ENCODE results near the gene C21orf91.

The C21orf91 gene

GRCh38 chr21:17819877-17820229 lies 697 bp upstream of the C21orf91 start:
- DNase-seq (ENCODE audit: insufficient read length, low spot score) (no peak), FAIRE-seq (peak; percentile 38)
- no peak for TF ChIP-seq CTCF (IDR thresholded peaks at IDR 0.05; ENCODE audit: insufficient read depth, missing control alignments)

GRCh38 chr21:17818186-17819113 lies 706 bp downstream of the C21orf91 start:
- TF ChIP-seq CTCF (IDR thresholded peaks at IDR 0.05; ENCODE audit: insufficient read depth, missing control alignments), result no peak
- no peak for DNase-seq (ENCODE audit: insufficient read length, low spot score)
- no peak for FAIRE-seq

GRCh38 chr21:17813353-17813752 lies 5.8 kb downstream of the C21orf91 start:
- TF ChIP-seq CTCF (IDR thresholded peaks at IDR 0.05; ENCODE audit: insufficient read depth, missing control alignments), result no peak
- DNase-seq (ENCODE audit: insufficient read length, low spot score) (no peak), FAIRE-seq (no peak)

GRCh38 chr21:17805966-17806365 lies 13.2 kb downstream of the C21orf91 start:
- no peak for TF ChIP-seq CTCF (IDR thresholded peaks at IDR 0.05; ENCODE audit: insufficient read depth, missing control alignments)
- DNase-seq (ENCODE audit: insufficient read length, low spot score) (no peak), FAIRE-seq (peak; percentile 48)

GRCh38 chr21:17803536-17803935 lies 15.6 kb downstream of the C21orf91 start:
- DNase-seq (ENCODE audit: insufficient read length, low spot score), result no peak
- no peak for FAIRE-seq
- TF ChIP-seq CTCF (IDR thresholded peaks at IDR 0.05; ENCODE audit: insufficient read depth, missing control alignments), result no peak

GRCh38 chr21:17802572-17802971 lies 16.6 kb downstream of the C21orf91 start:
- no peak for TF ChIP-seq CTCF (IDR thresholded peaks at IDR 0.05; ENCODE audit: insufficient read depth, missing control alignments)
- DNase-seq (ENCODE audit: insufficient read length, low spot score) (no peak), FAIRE-seq (no peak)

All from D721Med (cell line).